Osteocyte (in vitro differentiated cells): ENCODE data around the gene ARID5B. TPM values are rescaled to one million over a fixed set of nuclear protein-coding genes. Genes with fewer than 3 reads are reported as not detected.
A peak's percentile ranks its signal among the peaks of the same experiment; 100 is the strongest.

Experiments used
- DNase-seq: peaks from one replicate; pipeline ENCODE4 v3.0.0; 2021; ENCODE audit warnings: mixed read lengths; ENCODE audit not compliant: unreplicated experiment; ENCODE audit errors: extremely low spot score
- H3K27ac Mint-ChIP-seq: one replicate; pipeline ENCODE4 v1.8.0; 2021; ENCODE audit warnings: mild to moderate bottlenecking, mixed read lengths; ENCODE audit not compliant: unreplicated experiment
- H3K27me3 Mint-ChIP-seq: one replicate; pipeline ENCODE4 v1.8.0; 2021; ENCODE audit warnings: mixed read lengths; ENCODE audit not compliant: unreplicated experiment
- H3K36me3 Mint-ChIP-seq: one replicate; pipeline ENCODE4 v1.8.0; 2021; ENCODE audit warnings: mixed read lengths; ENCODE audit not compliant: unreplicated experiment
- H3K4me1 Mint-ChIP-seq: one replicate; pipeline ENCODE4 v1.8.0; 2021; ENCODE audit warnings: mixed read lengths; ENCODE audit not compliant: unreplicated experiment
- H3K4me3 Mint-ChIP-seq: one replicate; pipeline ENCODE4 v1.8.0; 2021; ENCODE audit warnings: mild to moderate bottlenecking, moderate library complexity, mixed read lengths; ENCODE audit not compliant: unreplicated experiment
- H3K9me3 Mint-ChIP-seq: one replicate; pipeline ENCODE4 v1.8.0; 2021; ENCODE audit warnings: mixed read lengths; ENCODE audit not compliant: unreplicated experiment
- total RNA-seq: library from RNA; stranded (reverse); gene quantifications from 2 replicates; pipeline ENCODE4 v1.2.1, GENCODE V29; 2021
- TF ChIP-seq, protein P1 (sequence below): fragments of 200-600 bp; sonication (generic); IDR thresholded peaks from 2 replicates; pipeline ENCODE4 v1.5.0; 2021; ENCODE audit warnings: antibody characterized with exemption, mild to moderate bottlenecking, moderate library complexity

Gene ARID5B
- total RNA-seq, 1 donor from 2014 or later: 89.4 TPM

DNA sequence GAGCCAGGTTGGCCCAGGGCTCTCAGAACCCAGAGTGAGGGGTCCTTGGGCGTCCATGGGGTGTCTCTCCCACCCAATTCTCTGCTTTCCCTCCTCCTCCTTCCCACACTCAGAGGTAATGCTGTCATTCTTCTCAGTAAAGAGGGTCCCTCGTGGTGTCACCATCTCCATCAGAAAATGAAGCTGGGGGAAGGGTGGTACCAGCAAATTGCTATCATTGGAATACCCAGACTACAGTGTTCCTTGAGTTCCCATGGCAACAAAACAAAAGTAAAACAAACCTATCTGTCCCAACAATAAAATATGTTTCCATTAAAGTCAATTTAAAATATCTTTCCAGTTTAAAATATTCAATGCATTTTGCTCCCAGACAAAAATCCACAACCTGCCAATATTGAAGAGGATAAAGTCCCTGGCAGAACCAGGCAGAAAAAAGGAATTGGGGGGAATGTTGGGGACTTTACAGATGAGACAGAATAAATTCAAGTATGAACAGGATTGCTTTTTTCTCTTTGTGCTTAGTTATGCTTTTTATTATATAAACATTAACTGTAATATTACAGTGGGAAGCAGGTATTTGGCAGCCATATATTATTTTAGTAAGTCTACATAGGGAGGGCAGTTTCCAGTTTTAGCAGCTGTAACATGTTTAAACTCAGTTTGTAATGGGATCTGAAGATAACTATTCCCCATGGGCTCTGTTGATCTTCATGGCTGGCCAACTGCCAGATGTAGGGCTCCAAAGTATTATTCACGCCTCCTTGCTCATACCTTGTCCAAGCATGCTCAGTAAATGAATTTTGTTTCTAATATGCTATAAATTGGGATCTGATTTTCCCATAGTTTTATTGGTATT is 182.1 kb downstream of the ARID5B start:
- Mint-ChIP-seq H3K4me1 (peaks cover 74% of the 10 kb centered on the region), H3K36me3 (peaks cover 36% of the 10 kb centered on the region), H3K9me3 (no peaks in the 10 kb centered on the region), H3K4me3 (peak overlapping the region; percentile 20), H3K27ac (peak overlapping the region; percentile 96), H3K27me3 (no peaks in the 10 kb centered on the region)
- DNase-seq: no peak
- TF ChIP-seq, protein P1, sequence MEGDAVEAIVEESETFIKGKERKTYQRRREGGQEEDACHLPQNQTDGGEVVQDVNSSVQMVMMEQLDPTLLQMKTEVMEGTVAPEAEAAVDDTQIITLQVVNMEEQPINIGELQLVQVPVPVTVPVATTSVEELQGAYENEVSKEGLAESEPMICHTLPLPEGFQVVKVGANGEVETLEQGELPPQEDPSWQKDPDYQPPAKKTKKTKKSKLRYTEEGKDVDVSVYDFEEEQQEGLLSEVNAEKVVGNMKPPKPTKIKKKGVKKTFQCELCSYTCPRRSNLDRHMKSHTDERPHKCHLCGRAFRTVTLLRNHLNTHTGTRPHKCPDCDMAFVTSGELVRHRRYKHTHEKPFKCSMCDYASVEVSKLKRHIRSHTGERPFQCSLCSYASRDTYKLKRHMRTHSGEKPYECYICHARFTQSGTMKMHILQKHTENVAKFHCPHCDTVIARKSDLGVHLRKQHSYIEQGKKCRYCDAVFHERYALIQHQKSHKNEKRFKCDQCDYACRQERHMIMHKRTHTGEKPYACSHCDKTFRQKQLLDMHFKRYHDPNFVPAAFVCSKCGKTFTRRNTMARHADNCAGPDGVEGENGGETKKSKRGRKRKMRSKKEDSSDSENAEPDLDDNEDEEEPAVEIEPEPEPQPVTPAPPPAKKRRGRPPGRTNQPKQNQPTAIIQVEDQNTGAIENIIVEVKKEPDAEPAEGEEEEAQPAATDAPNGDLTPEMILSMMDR: no peak

DNA sequence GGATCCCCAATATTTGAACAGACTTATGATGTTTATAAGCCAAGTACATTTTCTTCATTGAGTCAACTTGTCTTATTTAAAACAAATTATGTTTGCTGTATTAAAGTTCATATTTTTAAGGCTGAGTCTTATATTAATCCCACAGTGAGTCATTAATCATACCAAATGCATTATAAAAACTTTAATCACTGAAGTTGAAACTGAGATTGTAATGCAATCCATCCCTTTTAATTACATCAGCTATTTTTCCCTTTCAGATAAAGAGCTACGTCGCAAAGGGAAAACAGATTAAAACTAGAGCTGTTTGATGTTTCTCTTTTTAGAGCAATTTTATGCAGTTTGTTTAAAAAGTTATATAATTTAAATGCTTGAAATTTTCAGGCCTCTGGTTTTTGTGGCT is 183.0 kb downstream of the ARID5B start:
- H3K4me1 Mint-ChIP-seq: peaks cover 68% of the 10 kb centered on the region
- peaks cover 43% of the 10 kb centered on the region for H3K36me3 Mint-ChIP-seq
- peak overlapping the region; percentile 96 for H3K27ac Mint-ChIP-seq
- TF ChIP-seq, protein P1: no peak
- H3K9me3 Mint-ChIP-seq: no peaks in the 10 kb centered on the region
- peak overlapping the region; percentile 11 for H3K4me3 Mint-ChIP-seq
- DNase-seq: no peak
- H3K27me3 Mint-ChIP-seq: no peaks in the 10 kb centered on the region

DNA sequence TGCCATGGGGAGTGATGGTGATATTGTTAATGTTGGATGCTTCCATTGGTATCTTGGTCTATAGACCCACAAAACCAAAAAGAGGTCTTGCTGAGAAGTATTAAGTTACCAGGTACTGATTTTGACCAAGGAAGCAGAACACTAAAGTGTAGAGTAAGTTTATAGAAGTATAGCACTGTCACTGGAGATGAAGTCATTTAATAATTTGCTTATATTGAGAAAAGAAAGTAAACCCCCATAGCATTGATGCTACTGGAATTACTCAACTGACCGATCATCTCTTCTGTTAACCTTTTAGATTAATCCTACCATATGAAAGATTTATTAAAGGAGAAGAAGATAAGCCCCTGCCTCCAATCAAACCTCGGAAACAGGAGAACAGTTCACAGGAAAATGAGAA is 183.9 kb downstream of the ARID5B start:
- H3K4me1 Mint-ChIP-seq: peaks cover 65% of the 10 kb centered on the region
- TF ChIP-seq, protein P1: no peak
- no peaks in the 10 kb centered on the region for H3K27me3 Mint-ChIP-seq
- DNase-seq: no peak
- H3K36me3 Mint-ChIP-seq: peaks cover 48% of the 10 kb centered on the region
- H3K4me3 Mint-ChIP-seq: no peak overlapping the region
- H3K27ac Mint-ChIP-seq: peak overlapping the region; percentile 96
- H3K9me3 Mint-ChIP-seq: no peaks in the 10 kb centered on the region

DNA sequence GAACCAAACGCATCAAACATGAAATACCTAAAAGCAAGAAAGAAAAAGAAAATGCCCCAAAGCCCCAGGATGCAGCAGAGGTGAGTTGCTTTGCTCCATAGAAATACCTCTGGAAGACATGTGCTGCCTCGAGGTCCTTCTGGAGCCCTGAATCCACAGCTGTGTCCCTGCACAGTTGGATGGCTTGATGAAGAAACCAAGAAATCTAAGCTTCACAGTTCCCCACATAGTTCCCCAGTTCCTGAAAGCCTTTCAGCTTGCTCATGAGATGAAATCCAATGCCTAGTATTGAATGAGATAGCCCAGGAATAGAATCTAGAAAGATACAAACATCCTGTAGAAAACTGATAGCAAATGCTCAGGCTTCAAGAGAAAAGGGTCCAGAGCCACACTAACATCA is 184.3 kb downstream of the ARID5B start:
- TF ChIP-seq, protein P1: no peak
- no peak for DNase-seq
- Mint-ChIP-seq H3K27me3 (no peaks in the 10 kb centered on the region), H3K4me3 (no peak overlapping the region), H3K27ac (peak overlapping the region; percentile 74), H3K9me3 (no peaks in the 10 kb centered on the region), H3K36me3 (peaks cover 53% of the 10 kb centered on the region), H3K4me1 (peaks cover 65% of the 10 kb centered on the region)

DNA sequence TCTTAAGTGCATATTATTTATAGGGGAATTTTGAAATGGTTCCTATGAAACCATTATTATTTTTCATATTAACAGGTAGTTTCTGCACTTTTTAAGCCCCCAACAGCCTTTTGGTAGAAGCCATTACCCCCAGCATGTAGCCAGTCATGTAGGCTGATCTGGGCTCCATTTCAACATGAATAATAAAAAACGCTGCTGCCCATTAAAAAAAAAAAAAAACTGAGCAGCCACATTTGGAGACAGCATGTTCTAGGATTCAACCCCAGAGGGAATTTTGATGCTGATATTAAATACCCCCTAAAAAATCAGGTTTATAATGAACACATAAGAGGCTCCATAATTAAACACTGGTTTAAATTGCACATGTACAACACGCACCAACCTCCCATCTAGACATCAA is 185.8 kb downstream of the ARID5B start:
- no peak overlapping the region for H3K27ac Mint-ChIP-seq

More for the DNA sequence above, 185.8 kb downstream of the ARID5B start:
- Mint-ChIP-seq H3K27me3 (no peaks in the 10 kb centered on the region), H3K9me3 (no peaks in the 10 kb centered on the region), H3K36me3 (peaks cover 68% of the 10 kb centered on the region), H3K4me1 (peaks cover 65% of the 10 kb centered on the region), H3K4me3 (no peak overlapping the region)
- DNase-seq: no peak
- TF ChIP-seq, protein P1: no peak
